CD4-positive, alpha-beta T cell (primary cell): ENCODE measurements around the gene NUDT16L1. TPM values are rescaled to one million over a fixed set of nuclear protein-coding genes. Genes with fewer than 3 reads are reported as not detected.

Experiments
- ATAC-seq: fragments of 200-7000 bp; cut with Tn5 transposase; one replicate; pipeline ENCODE4 v1.10.0; 2022; ENCODE audit warnings: mild to moderate bottlenecking; ENCODE audit not compliant: poor library complexity
- CTCF ChIA-PET: fragments of 350-600 bp; sonication (Branson Sonifier 250); formaldehyde crosslinking; loops from one replicate; lab custom pipeline; 2021; ENCODE audit warnings: antibody characterized with exemption, inconsistent platforms; lab: Charles Lee
- POLR2A ChIA-PET: fragments of 350-600 bp; sonication (Branson Sonifier 250); formaldehyde crosslinking; loops from one replicate; lab custom pipeline; 2021; ENCODE audit warnings: antibody characterized with exemption, inconsistent platforms; lab: Charles Lee
- DNase-seq, 14 experiments: peaks; one replicate each; pipeline ENCODE4 v3.0.0-alpha.2; 2013 to 2020; ENCODE audit warnings: mixed read lengths in 2 of 14
- H3K27ac ChIP-seq, 2 donors: one replicate each; pipeline versions ENCODE4 v1.5.1 to v1.7.0; 2013; ENCODE audit warnings: low read length in 2 of 2, low read depth in 1 of 2, mild to moderate bottlenecking in 1 of 2
- H3K27me3 ChIP-seq, 2 experiments: 1 replicate in 1 of 2; 2 replicates in 1 of 2; pipeline versions ENCODE4 v1.6.1 to v1.7.0; 2013; ENCODE audit warnings: low read length in 2 of 2, control low read depth in 1 of 2, mild to moderate bottlenecking in 1 of 2, moderate library complexity in 1 of 2; ENCODE audit not compliant: insufficient read depth in 2 of 2, control insufficient read depth in 1 of 2
- H3K36me3 ChIP-seq: one replicate; pipeline ENCODE4 v1.6.1; 2013; ENCODE audit warnings: low read length, control low read depth; ENCODE audit not compliant: insufficient read depth
- H3K4me1 ChIP-seq: one replicate; pipeline ENCODE4 v1.6.1; 2013; ENCODE audit warnings: low read length, control low read depth; ENCODE audit not compliant: insufficient read depth
- H3K4me3 ChIP-seq: one replicate; pipeline ENCODE4 v1.5.1; 2013; ENCODE audit warnings: mild to moderate bottlenecking, low read length, moderate library complexity
- H3K9me3 ChIP-seq, 2 experiments: 1 replicate in 1 of 2; 2 replicates in 1 of 2; pipeline versions ENCODE4 v1.6.1 to v1.7.0; 2013; ENCODE audit warnings: low read length in 2 of 2, mild to moderate bottlenecking in 2 of 2, control low read depth in 1 of 2, moderate library complexity in 1 of 2; ENCODE audit not compliant: control insufficient read depth in 1 of 2, insufficient read depth in 1 of 2
- H3K27ac Mint-ChIP-seq: one replicate; pipeline ENCODE4 v1.8.0; 2020; ENCODE audit warnings: mixed read lengths
- H3K27me3 Mint-ChIP-seq: one replicate; pipeline ENCODE4 v1.8.0; 2021; ENCODE audit warnings: mixed read lengths
- H3K36me3 Mint-ChIP-seq: one replicate; pipeline ENCODE4 v1.8.0; 2021; ENCODE audit warnings: low read depth, mixed read lengths
- H3K4me1 Mint-ChIP-seq: one replicate; pipeline ENCODE4 v1.8.0; 2021; ENCODE audit warnings: low read depth, mixed read lengths
- H3K4me3 Mint-ChIP-seq: one replicate; pipeline ENCODE4 v1.8.0; 2020; ENCODE audit warnings: mild to moderate bottlenecking, mixed read lengths
- H3K9me3 Mint-ChIP-seq: one replicate; pipeline ENCODE4 v1.8.0; 2020; ENCODE audit warnings: mixed read lengths
- CTCF ChIP-seq: fragments of 200-600 bp; IDR thresholded peaks from one replicate; pipeline ENCODE4 v1.8.0; 2022; ENCODE audit warnings: antibody characterized with exemption, mild to moderate bottlenecking
- intact Hi-C, 2 experiments: fragments of 100-400 bp; cut with DNase I in 1 of 2; cut with micrococcal nuclease in 1 of 2; formaldehyde crosslinking; loops; one replicate each; pipeline versions ENCODE4 v1.15.1 to v1.9.0; 2023 to 2025; cut with DNase I, micrococcal nuclease
- total RNA-seq, 174 experiments: library from RNA in 2 of 174; stranded (reverse) in 2 of 174; gene quantifications; one replicate each; pipeline ENCODE4 v1.2.3 and lab custom pipeline; 2021 to 2026

The NUDT16L1 gene
- total RNA-seq, 2 experiments from 2014 or later = 75.2 to 78.9 TPM

DNA sequence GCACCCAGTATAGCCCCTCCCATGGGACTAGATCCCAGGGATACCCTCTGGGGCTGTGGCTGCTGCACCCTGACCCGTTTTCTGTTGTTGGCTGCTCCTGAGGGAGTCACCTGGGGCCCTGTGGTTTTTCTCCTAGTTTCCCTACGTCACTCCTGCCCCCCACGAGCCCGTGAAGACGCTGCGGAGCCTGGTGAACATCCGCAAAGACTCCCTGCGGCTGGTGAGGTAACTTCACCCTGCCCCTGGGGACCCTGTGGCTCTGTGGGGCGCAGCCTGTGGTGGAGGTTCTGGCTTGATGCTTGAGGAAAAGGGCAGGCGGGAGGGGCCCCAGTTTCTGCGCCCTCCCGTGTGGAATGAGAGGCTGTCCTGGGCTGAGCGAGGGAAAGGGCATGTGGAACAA lies 41.5 kb upstream of the NUDT16L1 start:
- ChIA-PET POLR2A (interaction anchor here (0.5 to 0.7 kb wide), 2 partner anchors 40 to 83 kb away, joined by 3 read pairs; partner anchors contain the start of gene DNAAF8), CTCF (no interaction called here)
- Mint-ChIP-seq H3K9me3 (no peaks in the 10 kb centered on the region), H3K4me1 (peaks cover 31% of the 10 kb centered on the region), H3K36me3 (peaks cover 65% of the 10 kb centered on the region), H3K27ac (no peak overlapping the region), H3K27me3 (no peaks in the 10 kb centered on the region), H3K4me3 (no peak overlapping the region)
- no peak for ATAC-seq
- no peaks in the 10 kb centered on the region for H3K27me3 ChIP-seq
- no peak for TF ChIP-seq CTCF
- no peak overlapping the region for H3K4me3 ChIP-seq
- H3K27ac ChIP-seq = no peak overlapping the region
- intact Hi-C loops = loop anchor here (2.0 to 5.0 kb wide), 3 partner anchors 27 to 40 kb away; partner anchors contain the start of genes MGRN1 (in 1 of the 2) and NUDT16L1 (in 1 of the 2)
- peaks cover 35% of the 10 kb centered on the region for H3K4me1 ChIP-seq
- DNase-seq = peak in 1 of 14 experiments; percentile 2
- peaks cover 49% of the 10 kb centered on the region for H3K36me3 ChIP-seq
- H3K9me3 ChIP-seq = no peaks in the 10 kb centered on the region

DNA sequence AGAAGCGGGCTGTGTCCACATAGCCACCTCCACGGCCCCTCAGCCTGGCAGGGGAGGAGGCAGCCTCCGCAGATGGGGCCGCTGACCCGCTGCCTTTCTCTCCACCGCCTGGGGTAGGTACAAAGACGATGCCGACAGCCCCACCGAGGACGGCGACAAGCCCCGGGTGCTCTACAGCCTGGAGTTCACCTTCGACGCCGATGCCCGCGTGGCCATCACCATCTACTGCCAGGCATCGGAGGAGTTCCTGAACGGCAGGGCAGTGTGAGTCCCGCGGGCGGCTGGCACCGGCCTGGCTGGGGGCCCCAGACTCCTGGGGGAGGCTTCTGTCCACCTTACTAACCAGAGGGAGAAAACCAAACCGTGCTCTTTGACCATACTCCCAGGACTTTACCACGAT lies 40.8 kb upstream of the NUDT16L1 start:
- Mint-ChIP-seq H3K27me3 (no peaks in the 10 kb centered on the region), H3K4me3 (no peak overlapping the region), H3K27ac (no peak overlapping the region), H3K4me1 (peaks cover 24% of the 10 kb centered on the region), H3K9me3 (no peaks in the 10 kb centered on the region), H3K36me3 (peaks cover 58% of the 10 kb centered on the region)
- peaks cover 28% of the 10 kb centered on the region for H3K4me1 ChIP-seq
- no peaks in the 10 kb centered on the region for H3K9me3 ChIP-seq
- intact Hi-C loops = loop anchor here in 1 of 2 experiments (5.0 kb wide), 2 partner anchors 35 to 40 kb away; partner anchors contain the start of gene NUDT16L1
- TF ChIP-seq CTCF = no peak
- DNase-seq = no peak
- POLR2A ChIA-PET = no interaction called here
- H3K4me3 ChIP-seq = no peak overlapping the region
- CTCF ChIA-PET = no interaction called here
- H3K36me3 ChIP-seq = peaks cover 56% of the 10 kb centered on the region
- no peak overlapping the region for H3K27ac ChIP-seq
- H3K27me3 ChIP-seq = no peaks in the 10 kb centered on the region
- ATAC-seq = no peak

DNA sequence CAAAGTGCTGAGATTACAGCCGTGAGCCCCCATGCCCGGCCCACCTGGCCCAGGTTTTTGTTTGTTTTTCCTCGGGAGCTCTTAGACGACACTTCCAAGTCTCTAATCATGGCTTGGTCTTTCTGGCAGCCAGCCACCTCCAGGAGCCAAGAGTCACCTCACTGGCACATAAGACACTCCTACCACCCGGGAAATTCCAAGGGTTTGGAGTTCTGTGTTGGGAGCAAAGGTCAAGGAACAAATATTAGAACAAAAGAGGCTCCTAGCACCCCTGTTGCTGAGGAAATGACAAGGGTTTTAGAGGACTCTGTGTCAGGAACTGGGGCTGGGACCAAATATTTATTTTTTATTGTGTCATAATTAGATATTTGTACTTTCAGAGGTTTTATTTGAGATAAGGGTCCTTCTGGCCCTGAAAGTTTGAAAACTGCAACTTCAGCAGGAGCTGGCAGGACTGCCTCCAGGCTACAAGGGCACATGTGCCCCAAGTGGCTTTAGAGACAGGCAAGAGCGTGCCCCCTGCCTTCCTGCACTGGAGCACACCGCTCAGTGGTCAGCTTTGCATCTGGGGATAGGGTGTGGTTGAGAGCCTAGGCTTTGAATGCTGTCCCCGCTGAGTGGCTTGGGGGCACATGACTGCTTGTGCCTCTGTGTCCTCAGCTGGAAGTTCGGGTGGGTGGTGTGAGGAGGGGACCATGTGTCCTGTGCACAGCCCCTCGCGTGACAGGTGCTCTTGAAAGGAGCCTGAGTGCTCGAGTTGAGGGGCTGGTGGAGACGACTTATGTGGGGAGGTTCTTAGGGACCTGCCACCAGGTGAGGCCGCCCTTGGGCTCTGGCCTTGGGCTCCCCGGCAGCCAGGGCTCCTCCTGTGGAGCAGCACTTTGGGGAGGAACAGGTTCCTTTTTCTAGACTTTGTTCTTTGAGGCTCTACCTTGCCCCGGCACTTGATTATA lies 39.1 kb upstream of the NUDT16L1 start:
- Histone ChIP-seq H3K4me1 (peaks cover 30% of the 10 kb centered on the region), H3K9me3 (no peaks in the 10 kb centered on the region), H3K27me3 (no peaks in the 10 kb centered on the region), H3K27ac (no peak overlapping the region), H3K36me3 (peaks cover 66% of the 10 kb centered on the region), H3K4me3 (no peak overlapping the region)
- CTCF ChIA-PET = no interaction called here
- Mint-ChIP-seq H3K36me3 (peaks cover 51% of the 10 kb centered on the region), H3K4me1 (peaks cover 24% of the 10 kb centered on the region), H3K27me3 (no peaks in the 10 kb centered on the region), H3K4me3 (peak overlapping the region; percentile 11), H3K9me3 (no peaks in the 10 kb centered on the region), H3K27ac (no peak overlapping the region)
- DNase-seq = no peak
- TF ChIP-seq CTCF = no peak
- intact Hi-C loops = loop anchor here in 1 of 2 experiments (5.0 kb wide), 2 partner anchors 37 to 38 kb away; partner anchors contain the start of gene NUDT16L1
- ATAC-seq = no peak
- POLR2A ChIA-PET = no interaction called here
